DND-41 (cell line): ENCODE measurements around the gene THRA.

ENCODE experiments used
- EZH2 ChIP-seq: IDR thresholded peaks from 3 replicates; pipeline ENCODE4 v1.6.1; 2012; ENCODE audit warnings: borderline replicate concordance, low read depth, mild to moderate bottlenecking, moderate library complexity, low read length, inconsistent platforms; ENCODE audit not compliant: severe bottlenecking
- TF ChIP-seq, protein P1 (sequence below): IDR thresholded peaks from 2 replicates; pipeline ENCODE4 v1.5.1; 2012; ENCODE audit warnings: borderline replicate concordance, low read length, moderate library complexity, mild to moderate bottlenecking; ENCODE audit not compliant: poor library complexity, severe bottlenecking; ENCODE audit errors: extremely low read depth

DNA sequence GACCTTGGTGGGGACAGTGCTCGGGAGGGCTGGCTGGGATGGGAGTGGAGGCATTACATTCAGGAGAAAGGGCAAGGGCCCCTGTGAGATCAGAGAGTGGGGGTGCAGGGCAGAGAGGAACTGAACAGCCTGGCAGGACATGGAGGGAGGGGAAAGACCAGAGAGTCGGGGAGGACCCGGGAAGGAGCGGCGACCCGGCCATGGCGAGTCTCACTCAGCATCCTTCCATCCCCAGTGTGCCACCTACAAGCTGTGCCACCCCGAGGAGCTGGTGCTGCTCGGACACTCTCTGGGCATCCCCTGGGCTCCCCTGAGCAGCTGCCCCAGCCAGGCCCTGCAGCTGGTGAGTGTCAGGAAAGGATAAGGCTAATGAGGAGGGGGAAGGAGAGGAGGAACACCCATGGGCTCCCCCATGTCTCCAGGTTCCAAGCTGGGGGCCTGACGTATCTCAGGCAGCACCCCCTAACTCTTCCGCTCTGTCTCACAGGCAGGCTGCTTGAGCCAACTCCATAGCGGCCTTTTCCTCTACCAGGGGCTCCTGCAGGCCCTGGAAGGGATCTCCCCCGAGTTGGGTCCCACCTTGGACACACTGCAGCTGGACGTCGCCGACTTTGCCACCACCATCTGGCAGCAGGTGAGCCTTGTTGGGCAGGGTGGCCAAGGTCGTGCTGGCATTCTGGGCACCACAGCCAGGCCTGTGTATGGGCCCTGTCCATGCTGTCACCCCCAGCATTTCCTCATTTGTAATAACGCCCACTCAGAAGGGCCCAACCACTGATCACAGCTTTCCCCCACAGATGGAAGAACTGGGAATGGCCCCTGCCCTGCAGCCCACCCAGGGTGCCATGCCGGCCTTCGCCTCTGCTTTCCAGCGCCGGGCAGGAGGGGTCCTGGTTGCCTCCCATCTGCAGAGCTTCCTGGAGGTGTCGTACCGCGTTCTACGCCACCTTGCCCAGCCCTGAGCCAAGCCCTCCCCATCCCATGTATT, 46.5 kb upstream of the THRA start:
- TF ChIP-seq, protein P1, sequence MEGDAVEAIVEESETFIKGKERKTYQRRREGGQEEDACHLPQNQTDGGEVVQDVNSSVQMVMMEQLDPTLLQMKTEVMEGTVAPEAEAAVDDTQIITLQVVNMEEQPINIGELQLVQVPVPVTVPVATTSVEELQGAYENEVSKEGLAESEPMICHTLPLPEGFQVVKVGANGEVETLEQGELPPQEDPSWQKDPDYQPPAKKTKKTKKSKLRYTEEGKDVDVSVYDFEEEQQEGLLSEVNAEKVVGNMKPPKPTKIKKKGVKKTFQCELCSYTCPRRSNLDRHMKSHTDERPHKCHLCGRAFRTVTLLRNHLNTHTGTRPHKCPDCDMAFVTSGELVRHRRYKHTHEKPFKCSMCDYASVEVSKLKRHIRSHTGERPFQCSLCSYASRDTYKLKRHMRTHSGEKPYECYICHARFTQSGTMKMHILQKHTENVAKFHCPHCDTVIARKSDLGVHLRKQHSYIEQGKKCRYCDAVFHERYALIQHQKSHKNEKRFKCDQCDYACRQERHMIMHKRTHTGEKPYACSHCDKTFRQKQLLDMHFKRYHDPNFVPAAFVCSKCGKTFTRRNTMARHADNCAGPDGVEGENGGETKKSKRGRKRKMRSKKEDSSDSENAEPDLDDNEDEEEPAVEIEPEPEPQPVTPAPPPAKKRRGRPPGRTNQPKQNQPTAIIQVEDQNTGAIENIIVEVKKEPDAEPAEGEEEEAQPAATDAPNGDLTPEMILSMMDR = no peak
- no peak for TF ChIP-seq EZH2
